Effector CD4-positive, alpha-beta T cell (primary cell): ENCODE results near the gene PRKCH.

Experiments
- DNase-seq: peaks from one replicate; pipeline ENCODE4 v3.0.0-alpha.2; 2020

PRKCH gene

DNA sequence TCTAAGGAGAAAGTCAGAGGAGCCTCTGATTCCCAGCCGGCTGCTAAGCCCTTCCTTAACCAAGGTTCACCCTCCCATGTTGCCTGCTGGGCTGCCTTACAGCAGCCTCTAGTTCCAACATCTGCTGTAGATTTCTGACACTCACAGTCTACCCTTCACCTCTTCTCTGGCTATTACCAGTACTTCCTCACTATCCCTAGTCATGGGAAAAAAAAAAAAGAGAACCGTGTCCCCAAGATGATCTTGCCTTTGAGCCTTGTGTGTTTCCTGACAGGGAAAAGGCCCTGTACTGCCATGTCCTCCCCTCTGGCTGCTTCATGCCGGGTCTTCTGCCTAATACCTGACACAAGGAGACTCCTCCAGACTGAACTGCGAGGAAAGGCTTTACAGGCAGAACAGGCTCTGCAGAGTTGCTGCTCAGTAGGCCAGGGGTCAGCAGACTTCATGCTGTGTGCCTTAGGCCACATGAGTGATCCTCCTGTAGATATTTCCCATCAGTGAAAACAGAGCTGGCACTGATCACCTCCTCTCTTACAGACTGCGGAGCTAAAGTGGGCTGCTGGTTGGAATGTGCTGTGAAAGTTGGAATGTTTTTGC lies 46.8 kb downstream of the PRKCH start:
- DNase-seq = no peak

DNA sequence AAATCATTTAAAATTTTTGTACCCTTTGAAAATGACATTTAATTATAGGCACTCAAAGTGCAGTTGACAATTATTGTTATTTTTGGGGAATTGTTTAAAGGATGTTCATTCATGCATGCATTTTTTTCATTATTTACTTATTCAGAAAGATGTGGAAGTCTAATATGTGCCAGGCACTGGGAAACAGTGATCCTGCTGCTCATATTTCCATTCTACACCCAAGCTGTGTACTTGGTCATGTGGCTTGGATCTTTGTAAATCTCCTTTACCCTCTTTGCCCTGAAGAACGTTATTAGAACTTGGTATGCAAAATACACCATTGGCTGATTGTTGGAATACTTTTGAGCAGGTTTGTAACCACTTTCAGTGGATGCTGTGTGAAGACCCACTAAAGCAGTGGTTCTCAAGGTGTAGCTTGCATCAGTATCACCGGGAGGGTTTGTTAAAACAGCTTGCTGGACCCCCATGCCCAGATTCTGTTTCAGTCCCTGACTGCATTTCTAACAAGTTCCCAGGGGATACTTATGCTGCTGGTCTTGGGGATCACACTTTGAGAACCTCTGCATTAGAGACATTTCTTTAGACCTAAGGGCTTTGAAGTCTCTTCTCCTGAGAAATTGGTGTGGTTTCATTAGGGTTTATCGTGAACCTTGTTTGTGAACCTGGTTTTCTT lies 47.5 kb downstream of the PRKCH start:
- DNase-seq = no peak

DNA sequence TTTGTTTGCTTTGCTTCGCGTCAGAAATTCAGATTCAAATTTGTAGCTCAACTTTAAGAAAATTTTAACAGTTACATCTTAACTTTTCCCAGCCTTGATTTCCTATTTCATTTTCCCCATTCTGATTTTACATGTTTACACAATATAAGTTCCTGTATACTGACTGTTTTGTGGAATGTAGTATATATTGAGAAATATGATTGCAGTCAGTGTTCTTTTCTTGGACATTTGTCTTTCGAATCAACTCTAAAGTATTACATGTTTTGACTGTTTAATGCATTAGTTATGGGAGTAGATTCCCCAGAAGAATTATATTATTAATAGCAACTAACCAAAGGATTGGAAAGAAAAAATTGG lies 48.1 kb downstream of the PRKCH start:
- no peak for DNase-seq

DNA sequence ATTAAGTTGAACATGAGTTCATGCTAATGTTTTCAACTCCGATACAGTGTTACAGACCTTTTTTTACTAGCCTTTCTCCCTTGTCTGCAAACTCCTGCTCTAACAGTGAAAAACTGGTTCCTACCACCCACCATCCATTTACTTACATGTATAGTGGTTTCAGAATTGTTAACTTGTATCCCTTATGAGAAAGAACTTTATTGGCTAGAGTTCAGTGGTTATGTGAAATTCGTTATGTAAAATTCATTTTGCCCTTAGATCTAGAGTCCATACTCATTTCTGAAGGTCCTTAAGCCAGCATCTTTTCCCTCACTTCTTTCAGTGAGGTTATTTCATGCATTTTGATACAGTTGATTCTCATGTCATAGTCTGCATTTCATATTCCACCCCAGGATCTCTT lies 51.0 kb downstream of the PRKCH start:
- DNase-seq = no peak

DNA sequence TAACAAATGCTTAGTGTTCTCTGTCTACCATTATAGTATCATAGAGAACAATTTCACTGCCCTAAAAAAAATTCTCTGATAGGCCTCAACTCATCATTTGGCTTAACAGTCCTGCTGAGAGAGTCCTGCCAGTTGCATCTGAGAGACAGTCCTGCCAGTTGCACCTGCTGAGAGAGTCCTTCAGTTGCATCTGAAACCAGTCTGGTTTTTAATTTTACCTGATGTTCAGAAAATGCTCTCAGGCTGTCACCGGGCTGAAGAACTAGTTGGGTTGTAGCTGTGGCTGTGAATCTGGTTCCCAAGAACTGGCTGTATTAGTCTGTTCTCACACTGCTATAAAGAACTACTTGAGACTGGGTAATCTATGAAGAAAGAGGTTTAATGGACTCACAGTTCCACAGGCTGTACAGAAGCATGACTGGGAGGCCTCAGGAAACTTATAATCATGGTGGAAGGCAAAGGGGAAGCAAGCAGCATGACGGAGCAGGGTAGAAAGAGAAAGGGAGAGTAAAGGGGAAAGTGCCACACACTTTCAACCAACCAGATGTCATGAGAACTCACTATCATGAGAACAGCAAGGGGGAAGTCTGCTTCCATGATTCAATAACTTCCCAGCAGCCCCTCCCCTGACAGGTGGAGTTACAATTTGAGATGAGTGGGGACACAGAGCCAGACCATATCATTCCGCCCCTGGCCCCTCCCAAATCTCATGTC lies 51.6 kb downstream of the PRKCH start:
- no peak for DNase-seq

DNA sequence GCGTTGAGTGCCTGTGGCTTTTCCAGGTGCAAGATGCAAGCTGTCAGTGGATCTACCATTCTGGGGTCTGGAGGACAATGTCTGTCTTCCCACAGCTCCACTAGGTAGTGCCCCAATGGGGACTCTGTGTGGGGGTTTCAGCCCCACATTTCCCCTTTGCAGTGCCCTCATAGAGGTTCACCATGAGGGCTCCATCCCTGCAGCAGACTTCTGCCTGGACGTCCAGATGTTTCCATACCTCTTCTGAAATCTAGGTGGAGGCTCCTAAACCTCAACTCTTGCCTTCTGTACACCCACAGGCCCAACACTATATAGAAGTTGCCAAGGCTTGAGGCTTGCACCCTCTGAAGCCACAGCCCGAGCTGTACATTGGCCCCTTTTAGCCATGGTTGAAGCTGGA lies 52.9 kb downstream of the PRKCH start:
- no peak for DNase-seq

DNA sequence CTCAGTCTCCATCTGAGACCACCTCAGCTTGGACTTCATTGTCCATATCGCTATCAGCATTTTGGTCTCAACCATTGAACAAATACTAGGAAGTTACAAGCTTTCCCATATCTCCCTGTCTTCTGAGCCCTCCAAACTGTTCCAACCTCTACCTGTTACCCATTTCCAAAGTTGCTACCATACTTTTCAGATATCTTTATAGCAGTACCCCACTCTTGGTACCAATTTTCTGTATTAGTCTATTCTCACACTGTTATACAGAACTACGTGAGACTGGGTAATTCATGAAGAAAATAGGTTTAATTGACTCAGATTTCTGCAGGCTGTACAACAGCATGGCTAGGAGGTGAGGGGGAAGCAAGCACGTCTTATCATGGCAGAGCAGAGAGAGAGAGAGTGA lies 53.8 kb downstream of the PRKCH start:
- DNase-seq = no peak

DNA sequence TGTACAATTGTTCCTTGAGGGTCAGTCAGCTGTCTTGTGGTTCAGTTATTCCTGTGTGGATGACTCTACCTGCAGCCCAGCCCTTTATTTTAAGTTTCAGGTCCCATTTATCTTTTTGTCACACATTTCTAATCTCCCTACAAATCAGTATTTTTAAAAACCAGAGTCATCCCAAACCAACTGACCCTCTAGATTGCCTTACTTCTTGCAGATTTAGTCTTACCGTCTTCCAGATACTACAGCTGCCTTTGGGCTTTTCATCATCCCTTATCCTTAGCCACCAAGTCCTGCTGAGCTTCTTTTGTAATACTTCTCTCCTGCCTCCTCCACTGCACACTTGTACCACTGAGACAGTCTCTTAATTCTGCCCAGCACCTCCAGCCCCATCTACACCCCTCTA lies 54.9 kb downstream of the PRKCH start:
- no peak for DNase-seq

DNA sequence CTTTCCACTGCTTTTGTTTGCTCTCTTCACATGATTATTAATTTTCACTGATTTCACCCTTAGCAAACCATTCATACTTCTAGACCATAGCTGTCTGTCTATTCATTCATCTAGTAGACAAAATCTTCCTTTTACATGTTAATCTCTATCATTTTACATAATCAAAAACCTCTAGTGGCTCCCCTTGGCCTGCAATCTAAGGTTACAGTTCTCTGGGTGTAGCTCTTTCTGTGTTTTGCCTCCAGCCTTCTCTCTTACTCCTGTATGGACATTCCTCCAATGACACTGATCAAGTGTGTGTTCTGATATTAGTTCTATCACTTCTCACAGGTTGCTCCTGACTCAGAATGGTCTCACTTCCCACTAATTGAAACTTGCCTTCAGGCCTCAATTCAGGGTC lies 56.4 kb downstream of the PRKCH start:
- DNase-seq = no peak

DNA sequence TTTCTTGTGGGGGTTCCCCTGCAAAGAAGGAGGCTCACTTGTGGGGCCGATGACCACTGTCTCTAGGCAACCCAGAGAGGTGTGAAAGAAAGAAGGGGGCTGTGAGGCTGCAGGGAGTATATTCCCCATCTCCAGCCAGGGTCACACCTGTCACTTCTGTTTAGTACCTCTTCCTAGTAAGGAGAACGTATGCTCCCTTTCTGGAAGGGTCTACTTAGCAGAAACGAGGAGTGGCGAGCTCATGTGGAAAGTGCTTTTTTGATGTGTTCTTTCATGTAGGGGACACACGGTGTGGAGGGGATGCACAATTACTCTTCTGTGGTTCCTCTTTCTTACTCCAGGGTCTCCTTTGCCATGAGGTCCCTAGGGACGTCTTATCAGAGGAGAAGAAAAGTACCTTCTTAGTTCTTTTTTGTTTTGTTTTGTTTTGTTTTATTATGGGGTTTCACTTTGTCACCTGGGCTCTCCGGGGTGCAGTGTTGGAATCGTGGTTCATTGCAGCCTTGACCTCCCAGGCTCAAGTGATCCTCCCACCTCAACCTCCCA lies 58.3 kb downstream of the PRKCH start:
- no peak for DNase-seq

DNA sequence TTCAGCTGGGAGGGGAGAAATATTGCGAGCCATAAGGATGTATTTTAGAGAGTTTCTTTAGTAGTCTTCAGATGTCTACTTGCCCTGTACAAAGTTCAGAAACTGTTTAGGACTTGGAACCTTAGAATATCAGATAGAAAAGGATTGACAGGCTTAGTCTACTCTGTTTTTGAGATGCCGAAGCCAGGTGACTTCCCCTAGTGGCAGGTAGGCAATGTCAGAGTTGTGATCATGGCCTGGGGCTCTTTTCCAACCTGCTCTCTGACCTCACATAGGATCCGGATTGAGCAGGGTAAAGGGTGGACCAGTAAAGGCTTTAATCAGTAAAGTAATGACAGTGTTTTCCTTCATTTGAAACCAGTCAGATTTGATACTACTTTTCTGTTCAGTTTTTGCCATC lies 59.6 kb downstream of the PRKCH start:
- no peak for DNase-seq

DNA sequence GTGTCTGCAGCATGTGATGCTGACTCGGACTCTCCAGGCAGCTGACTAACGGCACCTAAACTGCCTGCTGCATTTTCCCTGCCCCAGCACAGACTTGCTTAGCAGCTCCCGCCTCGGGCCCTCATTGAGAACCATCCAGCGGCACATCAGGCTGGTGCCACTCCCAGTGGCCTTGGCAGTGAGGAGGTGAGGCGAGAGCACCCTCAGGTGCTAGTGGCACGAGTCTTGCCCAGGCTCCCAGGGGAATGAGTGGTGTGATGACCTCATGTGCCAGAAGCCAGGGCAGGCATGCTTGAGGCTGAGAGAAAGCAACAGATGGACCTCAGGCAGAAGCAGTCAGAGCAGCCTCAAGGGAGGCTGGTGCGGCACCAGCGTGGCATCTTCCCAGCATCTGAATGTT lies 60.2 kb downstream of the PRKCH start:
- DNase-seq = no peak

DNA sequence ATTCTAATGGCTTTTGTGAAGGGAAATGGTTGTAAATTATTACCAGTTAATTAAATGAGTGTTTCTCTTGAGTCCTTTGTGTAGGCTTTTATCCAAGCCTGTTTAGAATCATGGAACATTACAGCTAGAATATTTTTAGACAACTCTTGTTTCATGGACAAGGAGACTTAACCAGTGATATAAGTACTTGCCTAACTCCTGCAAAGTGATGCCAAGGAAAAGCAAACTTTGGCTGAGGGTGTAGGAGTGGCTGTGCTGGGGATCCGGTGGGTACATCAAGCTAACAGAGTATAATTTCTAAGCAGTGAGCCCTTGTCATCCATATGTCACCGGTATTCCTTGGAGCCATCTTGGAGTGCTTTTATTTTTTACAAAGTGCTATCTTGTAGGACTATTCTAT lies 61.5 kb downstream of the PRKCH start:
- DNase-seq = no peak

DNA sequence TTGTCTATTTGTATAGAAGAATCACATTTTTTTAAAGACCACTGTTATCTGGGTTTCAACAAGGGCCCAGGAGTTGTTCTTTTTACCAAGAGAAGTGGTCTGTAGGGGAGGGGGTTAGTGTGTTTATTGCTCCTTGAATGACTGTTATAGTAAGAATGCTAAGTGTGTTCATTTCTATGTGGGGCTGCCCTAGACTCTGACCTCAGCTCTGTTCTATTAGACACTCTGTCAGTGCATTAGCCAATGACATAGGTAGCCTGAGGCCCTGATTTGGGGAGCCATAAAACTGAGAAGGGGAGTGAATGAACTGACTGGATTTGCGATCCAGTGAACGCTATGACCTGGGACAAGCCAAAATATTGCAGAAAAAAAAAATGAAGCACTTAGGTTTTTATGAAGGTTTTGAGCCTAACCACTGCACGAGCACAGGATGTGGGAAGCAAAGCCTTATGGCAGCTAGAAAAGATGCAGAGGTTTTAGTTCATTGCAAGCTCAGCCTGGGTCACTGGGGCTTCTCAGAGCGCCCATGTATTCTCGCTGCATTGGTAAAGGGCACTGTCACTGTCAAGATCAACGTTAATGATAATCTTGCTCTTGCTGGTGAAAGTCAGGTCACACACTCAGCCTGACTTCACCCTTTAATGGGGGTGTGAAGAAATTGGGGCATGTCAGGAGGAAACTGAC lies 63.8 kb downstream of the PRKCH start:
- peak; percentile 45 for DNase-seq

DNA sequence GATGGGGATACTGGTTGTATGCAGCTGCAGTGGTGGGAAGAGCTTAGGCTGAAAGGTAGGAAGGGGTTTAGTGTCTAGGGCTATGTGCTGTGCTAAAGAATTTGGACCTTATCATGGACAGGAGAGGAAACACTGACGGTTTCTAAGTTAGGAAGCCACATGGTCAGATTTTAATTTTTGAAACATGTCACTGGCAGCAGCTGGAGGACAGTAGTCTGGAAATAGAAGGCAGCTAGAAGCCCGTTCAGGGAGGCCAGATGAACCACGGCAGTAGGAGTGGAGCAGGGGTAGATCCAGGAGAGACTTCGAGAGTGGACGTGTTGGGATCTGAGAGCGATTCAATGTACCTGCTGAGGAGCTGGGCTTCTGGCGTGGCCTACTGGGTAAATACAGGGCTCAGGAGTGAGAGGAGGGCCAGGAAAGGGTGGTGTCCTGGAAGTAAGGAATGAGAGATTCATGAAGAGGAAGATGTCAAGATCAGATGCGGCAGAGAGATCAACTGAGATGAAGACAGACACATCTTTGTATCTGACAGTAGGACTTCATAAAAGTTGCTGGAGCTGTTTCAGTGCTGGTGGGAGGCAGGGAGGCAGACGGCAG lies 64.9 kb downstream of the PRKCH start:
- DNase-seq = no peak

DNA sequence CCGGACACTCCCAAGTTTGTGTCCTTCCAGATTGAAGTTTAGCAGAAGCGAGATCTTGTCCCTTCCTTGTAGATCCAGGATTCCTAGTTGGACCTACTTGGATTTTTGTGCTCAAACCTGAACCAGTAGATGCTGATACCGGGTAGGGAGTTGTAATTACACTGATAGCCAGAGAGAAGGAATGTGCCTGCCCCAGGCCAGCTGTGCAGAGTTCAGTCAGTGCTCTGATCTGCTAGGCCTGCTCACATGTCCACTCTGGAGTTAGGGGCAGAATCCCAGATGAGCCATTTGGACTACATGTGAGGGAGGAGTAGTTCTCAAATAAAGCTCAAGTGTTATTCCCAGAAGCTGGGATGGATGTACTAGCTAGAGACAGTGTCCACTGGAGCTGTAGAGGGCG lies 65.7 kb downstream of the PRKCH start:
- DNase-seq = no peak

DNA sequence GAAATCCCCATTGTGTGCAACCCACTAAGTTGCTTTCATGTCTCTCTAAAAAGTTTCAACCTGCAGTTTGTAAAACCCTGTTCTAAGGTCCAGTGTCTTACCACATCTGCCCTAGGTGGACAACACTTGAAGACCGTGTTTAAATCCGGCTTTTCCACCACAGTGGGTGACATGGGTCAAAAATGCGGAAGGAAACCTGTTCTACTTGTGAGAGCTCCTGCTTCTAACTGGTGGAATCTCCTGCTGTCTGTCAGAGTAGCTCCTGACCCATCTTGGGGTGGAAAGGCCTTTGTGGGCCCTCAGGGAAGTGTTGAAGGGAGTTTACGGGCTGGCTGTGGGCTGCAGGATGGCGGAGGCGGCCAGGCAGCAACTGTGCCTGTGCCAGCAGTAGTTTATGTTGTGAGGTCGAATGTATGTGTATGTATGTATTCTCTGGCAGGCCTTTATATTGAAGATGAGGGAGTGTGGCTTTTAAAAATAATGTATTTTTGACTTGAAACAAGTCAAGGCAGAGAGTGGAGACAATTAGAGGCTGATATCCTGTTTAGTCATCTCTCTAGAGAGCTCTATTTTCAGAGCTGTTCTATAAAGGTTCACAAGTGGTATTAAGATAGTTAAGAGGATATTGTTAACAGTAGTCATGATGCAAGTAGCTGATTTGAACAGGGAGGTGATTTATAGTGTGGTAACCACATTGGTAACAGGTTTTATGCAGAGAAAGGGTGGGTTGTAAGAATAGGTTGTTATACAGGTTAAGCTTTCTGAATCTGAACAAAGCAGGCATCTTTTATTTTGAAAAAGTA lies 67.0 kb downstream of the PRKCH start:
- DNase-seq = peak; percentile 17

DNA sequence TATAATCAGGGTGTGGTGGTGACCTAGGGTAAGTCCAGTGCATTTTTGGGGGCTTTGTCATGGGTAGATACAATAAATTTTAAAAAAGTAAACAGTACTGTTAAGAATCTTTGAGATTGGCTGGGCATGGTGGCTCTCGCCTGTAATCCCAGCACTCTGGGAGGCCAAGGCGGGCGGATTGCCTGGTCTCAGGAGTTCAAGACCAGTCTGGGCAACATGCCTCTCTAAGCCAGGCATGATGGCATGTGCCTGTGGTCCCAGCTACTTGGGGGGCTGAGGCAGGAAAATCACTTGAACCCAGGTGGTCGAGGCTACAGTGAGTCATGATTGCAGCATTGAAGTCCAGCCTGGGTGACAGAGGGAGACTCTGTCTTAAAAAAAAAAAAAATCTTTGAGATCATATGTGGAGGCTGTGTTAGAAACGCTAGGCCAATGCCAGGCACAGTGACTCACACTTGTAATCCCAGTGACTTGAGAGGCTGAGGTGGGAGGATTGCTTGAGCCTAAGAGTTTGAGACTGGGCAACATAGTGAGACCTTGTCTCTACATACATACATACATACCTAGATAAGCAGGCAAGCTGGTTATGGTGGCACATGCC lies 67.7 kb downstream of the PRKCH start:
- DNase-seq = no peak

DNA sequence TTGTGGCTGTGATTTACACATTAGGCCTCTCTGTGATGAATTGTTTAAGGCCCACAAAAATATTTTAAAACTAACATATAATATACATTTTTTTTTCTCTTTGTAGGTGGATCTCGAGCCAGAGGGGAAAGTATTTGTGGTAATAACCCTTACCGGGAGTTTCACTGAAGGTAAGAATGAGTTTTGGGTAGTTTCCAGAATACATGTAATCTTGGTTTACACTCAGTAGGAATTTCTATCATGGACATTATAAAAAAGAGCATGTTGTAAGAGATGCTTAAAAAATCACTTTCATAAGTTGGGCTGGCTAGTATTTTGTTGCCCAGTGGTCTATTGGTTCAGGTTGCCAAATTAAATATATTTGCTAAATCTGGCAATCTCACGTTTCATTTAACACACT lies 69.7 kb downstream of the PRKCH start:
- no peak for DNase-seq

DNA sequence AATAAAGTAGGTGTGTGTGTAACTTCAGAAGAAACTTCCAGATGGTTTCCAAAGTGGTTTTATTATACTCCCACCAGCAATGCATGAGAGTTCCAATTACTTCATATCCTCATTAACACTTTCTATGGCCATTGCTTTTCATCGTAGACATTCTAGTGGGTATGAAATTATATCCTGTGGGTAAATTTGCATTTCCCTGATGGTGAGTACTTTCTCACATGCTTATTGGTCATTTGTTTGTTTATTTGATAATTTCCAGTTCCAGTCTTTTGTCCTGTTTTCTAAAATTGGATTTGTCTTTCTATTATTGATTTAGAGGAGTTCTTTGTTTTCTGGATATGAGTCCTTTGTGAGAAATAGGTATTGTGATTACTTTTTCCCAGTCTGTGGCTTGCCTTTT lies 70.9 kb downstream of the PRKCH start:
- DNase-seq = no peak

DNA sequence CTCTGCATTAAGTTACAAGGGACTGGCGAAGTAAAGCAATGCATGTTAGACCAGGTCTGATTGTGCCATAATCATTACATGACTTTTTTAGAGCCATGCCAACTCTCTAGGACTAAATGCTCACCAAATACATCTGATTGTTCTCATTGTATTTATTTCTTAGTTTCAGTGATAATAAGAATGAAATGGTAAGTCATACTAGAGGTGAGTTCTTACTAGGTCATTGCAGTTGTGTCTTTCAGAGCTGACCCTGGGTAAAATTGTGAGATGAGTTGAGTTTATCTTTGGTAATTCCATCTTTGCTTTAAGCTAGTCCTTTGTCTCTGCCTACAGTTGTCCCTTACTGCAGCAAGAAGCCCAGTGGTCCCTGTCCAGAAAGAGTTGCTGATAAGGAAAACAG lies 73.2 kb downstream of the PRKCH start:
- DNase-seq = no peak
